Progenitor cell of endocrine pancreas (in vitro differentiated cells): ENCODE results near the gene ZNF618. TPM values are rescaled to one million over a fixed set of nuclear protein-coding genes. Genes with fewer than 3 reads are reported as not detected.

ENCODE experiments used
- DNase-seq: peaks from one replicate; pipeline ENCODE4 v3.0.0; 2021; ENCODE audit warnings: low spot score; ENCODE audit not compliant: unreplicated experiment
- H3K27ac Mint-ChIP-seq: 2 replicates; pipeline ENCODE4 v1.8.0; 2021; ENCODE audit warnings: mild to moderate bottlenecking, moderate library complexity, mixed read lengths
- H3K27me3 Mint-ChIP-seq: 2 replicates; pipeline ENCODE4 v1.8.0; 2021; ENCODE audit warnings: mixed read lengths
- H3K36me3 Mint-ChIP-seq: 2 replicates; pipeline ENCODE4 v1.8.0; 2022; ENCODE audit warnings: mixed read lengths; ENCODE audit not compliant: insufficient read depth
- H3K4me1 Mint-ChIP-seq: 2 replicates; pipeline ENCODE4 v1.8.0; 2021; ENCODE audit warnings: low read depth, mixed read lengths
- H3K4me3 Mint-ChIP-seq: 2 replicates; pipeline ENCODE4 v1.8.0; 2021; ENCODE audit warnings: low read depth, mild to moderate bottlenecking, moderate library complexity, mixed read lengths
- H3K9me3 Mint-ChIP-seq: 2 replicates; pipeline ENCODE4 v1.8.0; 2021; ENCODE audit warnings: low read depth, mixed read lengths
- CTCF ChIP-seq: fragments of 200-600 bp; sonication (generic); IDR thresholded peaks from one replicate; pipeline ENCODE4 v1.5.0; 2021; ENCODE audit warnings: antibody characterized with exemption, mild to moderate bottlenecking; ENCODE audit not compliant: unreplicated experiment
- total RNA-seq: library from RNA; stranded (reverse); gene quantifications from 2 replicates; pipeline ENCODE4 v1.2.1, GENCODE V29; 2021

Gene ZNF618
- total RNA-seq, 1 donor from 2014 or later, result 85.8 TPM

DNA sequence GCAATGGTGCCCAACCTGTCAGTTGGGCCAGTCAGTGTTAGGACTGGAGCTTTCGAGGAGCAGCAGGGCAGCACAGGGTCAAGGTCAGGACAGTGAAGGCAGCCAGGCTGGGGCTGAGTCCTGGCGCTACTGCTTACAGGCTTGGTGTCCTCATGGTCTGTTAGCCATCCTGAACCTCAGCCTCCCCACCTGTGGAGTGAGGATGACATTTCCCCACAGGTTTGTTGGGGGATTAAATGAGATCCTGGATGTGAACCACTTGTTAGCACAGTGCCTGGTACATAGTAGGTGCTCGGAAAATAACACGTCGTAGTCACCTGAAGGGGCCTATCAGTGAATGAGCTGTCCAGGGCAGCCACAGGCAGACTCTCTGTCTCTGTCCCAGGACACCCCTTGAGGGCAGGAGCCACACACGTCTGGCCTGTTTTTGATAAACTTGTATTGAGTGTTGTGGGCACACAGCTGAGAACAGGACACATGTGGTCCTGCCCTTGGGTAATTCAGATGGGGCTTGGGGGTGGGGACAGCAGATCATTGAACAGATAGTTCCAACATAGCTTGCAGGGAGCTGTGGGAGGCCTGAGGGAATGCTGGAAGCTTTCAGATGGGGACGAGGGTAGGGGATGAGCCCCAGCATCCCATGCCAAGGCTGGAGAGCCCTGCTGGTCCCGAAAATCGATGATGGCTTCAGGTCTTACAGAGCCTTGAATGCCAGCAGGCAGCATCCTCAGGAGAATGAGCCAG lies 132.7 kb downstream of the ZNF618 start:
- DNase-seq, result peak; percentile 7
- H3K4me3 Mint-ChIP-seq, result no peak overlapping the region
- H3K4me1 Mint-ChIP-seq, result peaks cover 2% of the 10 kb centered on the region
- H3K27ac Mint-ChIP-seq, result no peak overlapping the region
- peaks cover 43% of the 10 kb centered on the region for H3K36me3 Mint-ChIP-seq
- no peaks in the 10 kb centered on the region for H3K27me3 Mint-ChIP-seq
- H3K9me3 Mint-ChIP-seq, result peaks cover 10% of the 10 kb centered on the region
- TF ChIP-seq CTCF, result no peak

DNA sequence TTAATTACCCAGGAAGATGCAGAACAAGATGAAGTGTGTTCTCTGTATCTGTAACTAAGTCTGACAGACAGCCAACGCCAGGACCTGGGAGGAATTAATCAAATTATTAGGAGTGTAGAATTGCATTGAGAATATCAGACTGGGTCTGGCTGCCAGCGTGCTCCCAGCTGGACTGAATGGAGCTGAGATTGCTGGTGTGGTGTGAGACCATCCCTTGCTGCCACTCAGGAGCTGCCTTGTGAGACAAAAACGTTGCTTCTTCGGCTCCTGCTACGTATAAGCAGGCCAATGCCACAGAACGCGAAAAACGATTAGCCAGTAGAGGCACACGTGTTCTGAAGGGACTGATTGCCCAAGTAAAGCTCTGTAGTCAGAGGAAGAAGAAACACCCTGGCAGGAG lies 135.2 kb downstream of the ZNF618 start:
- Mint-ChIP-seq H3K9me3 (peaks cover 14% of the 10 kb centered on the region), H3K27me3 (no peaks in the 10 kb centered on the region), H3K27ac (no peak overlapping the region), H3K36me3 (peaks cover 49% of the 10 kb centered on the region), H3K4me3 (no peak overlapping the region), H3K4me1 (peaks cover 15% of the 10 kb centered on the region)
- peak; percentile 3 for DNase-seq
- TF ChIP-seq CTCF, result no peak

DNA sequence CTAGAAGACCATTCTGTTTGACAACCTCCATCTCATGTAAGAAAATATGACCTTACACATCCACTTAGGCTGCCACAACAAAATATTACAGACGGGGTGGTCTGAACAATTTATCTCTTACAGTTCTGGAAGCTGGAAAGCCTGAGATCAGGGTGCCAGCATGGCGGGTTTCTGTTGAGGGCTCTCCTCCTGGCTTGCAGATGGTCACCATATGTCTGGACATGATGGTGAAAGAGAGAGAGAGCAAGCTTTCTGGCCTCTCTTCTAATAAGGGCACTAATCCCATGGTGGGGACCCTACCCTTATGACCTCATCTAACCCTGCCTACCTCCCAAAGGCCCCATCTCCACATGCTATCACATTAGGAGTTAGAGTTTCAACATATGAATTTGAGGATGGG lies 136.0 kb downstream of the ZNF618 start:
- Mint-ChIP-seq H3K27me3 (no peaks in the 10 kb centered on the region), H3K36me3 (peaks cover 47% of the 10 kb centered on the region), H3K9me3 (peaks cover 14% of the 10 kb centered on the region), H3K27ac (no peak overlapping the region), H3K4me3 (no peak overlapping the region), H3K4me1 (peaks cover 19% of the 10 kb centered on the region)
- DNase-seq, result no peak
- no peak for TF ChIP-seq CTCF

DNA sequence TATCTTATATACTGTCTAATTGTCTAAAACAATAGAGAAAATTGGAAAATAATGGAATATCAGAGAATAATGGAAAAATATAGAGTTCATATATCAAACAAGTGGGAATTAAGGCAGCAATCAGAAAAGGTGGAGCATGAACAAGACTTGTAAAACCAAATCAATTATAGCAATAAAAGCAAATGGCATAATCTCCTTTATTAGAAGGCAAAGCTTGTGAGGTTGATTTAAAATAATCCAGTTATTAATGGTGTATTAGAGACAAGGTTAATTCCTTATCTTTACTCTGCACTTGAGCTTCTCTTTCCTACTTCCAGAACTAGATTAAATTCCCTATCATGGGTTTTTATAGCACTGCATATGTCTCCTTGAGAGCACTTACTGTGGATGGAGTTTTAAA lies 137.9 kb downstream of the ZNF618 start:
- H3K36me3 Mint-ChIP-seq, result peaks cover 55% of the 10 kb centered on the region

DNA sequence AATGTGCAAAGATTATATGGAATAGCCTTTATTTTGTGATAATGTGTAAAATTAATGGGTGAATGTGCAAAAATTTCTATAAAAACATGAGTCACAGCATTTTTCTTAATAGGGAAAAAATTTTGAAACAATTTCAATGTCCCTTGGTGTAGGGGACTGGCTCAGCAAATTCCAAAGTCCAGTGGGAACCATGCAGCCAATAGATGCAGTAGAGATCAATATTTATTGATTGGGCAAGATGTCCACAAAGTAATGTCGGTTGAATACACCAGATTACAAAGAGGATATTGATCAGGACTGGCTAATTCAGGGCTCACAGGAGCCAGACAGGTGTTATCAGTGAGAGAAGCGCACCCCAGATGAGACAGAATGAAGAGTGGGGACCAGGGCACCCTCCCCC lies 139.5 kb downstream of the ZNF618 start:
- Mint-ChIP-seq H3K27me3 (no peaks in the 10 kb centered on the region), H3K27ac (peak overlapping the region; percentile 82), H3K4me1 (peaks cover 19% of the 10 kb centered on the region), H3K36me3 (peaks cover 65% of the 10 kb centered on the region), H3K4me3 (peak overlapping the region; percentile 57), H3K9me3 (peaks cover 22% of the 10 kb centered on the region)
- peak; percentile 8 for DNase-seq
- TF ChIP-seq CTCF, result no peak

More for the DNA sequence above, 137.9 kb downstream of the ZNF618 start:
- DNase-seq, result no peak
- Mint-ChIP-seq H3K4me1 (peaks cover 19% of the 10 kb centered on the region), H3K27me3 (no peaks in the 10 kb centered on the region), H3K4me3 (no peak overlapping the region), H3K9me3 (peaks cover 14% of the 10 kb centered on the region), H3K27ac (peak overlapping the region; percentile 49)
- no peak for TF ChIP-seq CTCF
